ENCODE data around the gene NAA20.
A peak's percentile ranks its signal among the peaks of the same experiment; 100 is the strongest.

Gene NAA20

GRCh38 chr20:20024942-20025341 is 7.8 kb downstream of the NAA20 start:
- H3K4me3 ChIP-seq (ENCODE audit: low read depth, low read length), result no peak overlapping the region
- peak; percentile 39 for DNase-seq (ENCODE audit: low read depth)
- TF ChIP-seq CTCF (conservative IDR thresholded peaks at IDR 0.05; ENCODE audit: low read depth, low read length), result no peak

GRCh38 chr20:20027284-20027683 is 10.1 kb downstream of the NAA20 start:
- TF ChIP-seq CTCF (conservative IDR thresholded peaks at IDR 0.05; ENCODE audit: low read depth, low read length), result no peak
- no peak for DNase-seq (ENCODE audit: low read depth)
- no peak overlapping the region for H3K4me3 ChIP-seq (ENCODE audit: low read depth, low read length)

- TF ChIP-seq CTCF (conservative IDR thresholded peaks at IDR 0.05; ENCODE audit: low read depth, low read length), result no peak
- H3K4me3 ChIP-seq (ENCODE audit: low read depth, low read length), result no peak overlapping the region
- no peak for DNase-seq (ENCODE audit: low read depth)
Observed at GRCh38 chr20:20031790-20032189, 14.6 kb downstream of the NAA20 start.

- DNase-seq (ENCODE audit: low read depth), result peak; percentile 36
- no peak overlapping the region for H3K4me3 ChIP-seq (ENCODE audit: low read depth, low read length)
- no peak for TF ChIP-seq CTCF (conservative IDR thresholded peaks at IDR 0.05; ENCODE audit: low read depth, low read length)
Observed at GRCh38 chr20:20034486-20034885, 17.3 kb downstream of the NAA20 start.

- no peak for TF ChIP-seq CTCF (conservative IDR thresholded peaks at IDR 0.05; ENCODE audit: low read depth, low read length)
- no peak overlapping the region for H3K4me3 ChIP-seq (ENCODE audit: low read depth, low read length)
- no peak for DNase-seq (ENCODE audit: low read depth)
Observed at GRCh38 chr20:20036756-20037155, 19.6 kb downstream of the NAA20 start.

GRCh38 chr20:20037960-20038359 is 20.8 kb downstream of the NAA20 start:
- peak; percentile 81 for DNase-seq (ENCODE audit: low read depth)
- H3K4me3 ChIP-seq (ENCODE audit: low read depth, low read length), result no peak overlapping the region
- TF ChIP-seq CTCF (conservative IDR thresholded peaks at IDR 0.05; ENCODE audit: low read depth, low read length), result no peak

GRCh38 chr20:20038586-20038985 is 21.4 kb downstream of the NAA20 start:
- H3K4me3 ChIP-seq (ENCODE audit: low read depth, low read length), result no peak overlapping the region
- no peak for TF ChIP-seq CTCF (conservative IDR thresholded peaks at IDR 0.05; ENCODE audit: low read depth, low read length)
- DNase-seq (ENCODE audit: low read depth), result no peak
